Activated B cell treated with CpG ODN at 0.5 μM for 24 hours (primary cell): Measurements from ENCODE around the gene LRRC8A. TPM values are rescaled to one million over a fixed set of nuclear protein-coding genes. Genes with fewer than 3 reads are reported as not detected.
"Not testable (repeated sequence)": the region's sequence is repeated elsewhere in the genome, so short reads cannot be mapped to it uniquely, and the experiment has no call there.

Experiments used
- ATAC-seq: fragments of 200-7000 bp; cut with Tn5 transposase; one replicate; pipeline ENCODE4 v1.10.0; 2021; ENCODE audit warnings: low read depth, mild to moderate bottlenecking, moderate library complexity
- CTCF ChIA-PET: fragments of 350-600 bp; sonication (Branson Sonifier 250); formaldehyde crosslinking; loops from one replicate; lab custom pipeline; 2021; ENCODE audit warnings: antibody characterized with exemption; lab: Charles Lee
- POLR2A ChIA-PET: fragments of 350-600 bp; sonication (Branson Sonifier 250); formaldehyde crosslinking; loops from one replicate; lab custom pipeline; 2021; ENCODE audit warnings: antibody characterized with exemption; lab: Charles Lee
- DNase-seq: peaks from one replicate; pipeline ENCODE4 v3.0.0; 2022
- H3K27ac Mint-ChIP-seq: one replicate; pipeline ENCODE4 v1.8.0; 2020; ENCODE audit warnings: mixed read lengths
- H3K27me3 Mint-ChIP-seq: one replicate; pipeline ENCODE4 v1.8.0; 2021; ENCODE audit warnings: mixed read lengths
- H3K36me3 Mint-ChIP-seq: one replicate; pipeline ENCODE4 v1.8.0; 2021; ENCODE audit warnings: low read depth, mixed read lengths
- H3K4me1 Mint-ChIP-seq: one replicate; pipeline ENCODE4 v1.8.0; 2021; ENCODE audit warnings: mixed read lengths
- H3K4me3 Mint-ChIP-seq: one replicate; pipeline ENCODE4 v1.8.0; 2020; ENCODE audit warnings: mild to moderate bottlenecking, mixed read lengths
- H3K9me3 Mint-ChIP-seq: one replicate; pipeline ENCODE4 v1.8.0; 2020; ENCODE audit warnings: mixed read lengths
- intact Hi-C: fragments of 100-400 bp; cut with micrococcal nuclease; formaldehyde crosslinking; loops from one replicate; pipeline ENCODE4 v1.15.1; 2024
- total RNA-seq: library from RNA; stranded (reverse); gene quantifications from 2 replicates; pipeline ENCODE4 v1.2.3, GENCODE V29; 2022
- TF ChIP-seq, protein P1 (sequence below): fragments of 200-600 bp; IDR thresholded peaks from one replicate; pipeline ENCODE4 v1.8.0; 2022; ENCODE audit warnings: antibody characterized with exemption, mild to moderate bottlenecking

Gene LRRC8A
- total RNA-seq, 1 donor from 2014 or later = 10.4 TPM

DNA sequence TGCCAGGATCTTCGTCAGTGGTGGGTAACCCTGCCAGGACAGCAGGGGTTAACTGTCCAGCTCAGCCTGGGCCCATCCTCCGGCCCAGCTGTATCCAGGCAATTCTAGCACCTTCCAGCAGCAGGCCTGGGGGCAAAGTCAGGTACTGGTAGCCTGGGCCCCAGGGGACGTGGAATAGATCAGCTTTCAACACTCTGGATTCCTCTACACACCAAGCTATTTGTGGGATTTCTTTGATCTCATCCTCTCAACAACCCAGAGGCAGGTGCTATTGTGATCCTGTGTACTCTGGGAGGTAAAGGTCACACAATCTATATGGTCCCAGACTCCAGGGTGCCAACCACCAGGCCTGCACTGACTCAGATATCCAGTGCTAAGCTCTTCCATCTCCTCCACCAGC lies 43.6 kb upstream of the LRRC8A start:
- intact Hi-C loops = no loop called here
- H3K9me3 Mint-ChIP-seq = no peaks in the 10 kb centered on the region
- DNase-seq (no peak), ATAC-seq (no peak)
- ChIA-PET CTCF (no interaction called here), POLR2A (no interaction called here)
- TF ChIP-seq, protein P1, sequence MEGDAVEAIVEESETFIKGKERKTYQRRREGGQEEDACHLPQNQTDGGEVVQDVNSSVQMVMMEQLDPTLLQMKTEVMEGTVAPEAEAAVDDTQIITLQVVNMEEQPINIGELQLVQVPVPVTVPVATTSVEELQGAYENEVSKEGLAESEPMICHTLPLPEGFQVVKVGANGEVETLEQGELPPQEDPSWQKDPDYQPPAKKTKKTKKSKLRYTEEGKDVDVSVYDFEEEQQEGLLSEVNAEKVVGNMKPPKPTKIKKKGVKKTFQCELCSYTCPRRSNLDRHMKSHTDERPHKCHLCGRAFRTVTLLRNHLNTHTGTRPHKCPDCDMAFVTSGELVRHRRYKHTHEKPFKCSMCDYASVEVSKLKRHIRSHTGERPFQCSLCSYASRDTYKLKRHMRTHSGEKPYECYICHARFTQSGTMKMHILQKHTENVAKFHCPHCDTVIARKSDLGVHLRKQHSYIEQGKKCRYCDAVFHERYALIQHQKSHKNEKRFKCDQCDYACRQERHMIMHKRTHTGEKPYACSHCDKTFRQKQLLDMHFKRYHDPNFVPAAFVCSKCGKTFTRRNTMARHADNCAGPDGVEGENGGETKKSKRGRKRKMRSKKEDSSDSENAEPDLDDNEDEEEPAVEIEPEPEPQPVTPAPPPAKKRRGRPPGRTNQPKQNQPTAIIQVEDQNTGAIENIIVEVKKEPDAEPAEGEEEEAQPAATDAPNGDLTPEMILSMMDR = no peak
- H3K4me1 Mint-ChIP-seq = no peaks in the 10 kb centered on the region
- no peaks in the 10 kb centered on the region for H3K27me3 Mint-ChIP-seq
- H3K27ac Mint-ChIP-seq = no peak overlapping the region
- H3K4me3 Mint-ChIP-seq = no peak overlapping the region
- H3K36me3 Mint-ChIP-seq = peaks cover 2% of the 10 kb centered on the region

DNA sequence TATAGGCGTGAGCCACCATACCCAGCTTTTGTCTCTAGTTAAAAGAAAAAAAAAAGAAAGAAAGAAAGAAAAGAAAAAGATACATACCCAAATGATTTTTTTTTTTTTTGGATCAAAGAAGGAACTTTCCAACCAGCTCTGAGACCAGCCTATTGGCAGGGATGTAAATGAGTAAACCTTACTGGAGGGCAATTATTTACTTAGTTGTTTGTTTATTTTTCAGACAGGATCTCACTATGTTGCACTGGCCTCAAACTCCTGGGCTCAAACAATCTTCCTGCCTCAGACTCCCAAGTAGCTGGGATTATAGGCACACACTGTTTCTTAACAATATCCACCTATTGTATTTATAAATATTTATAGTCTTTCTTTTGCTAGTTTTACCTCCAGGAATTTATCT lies 41.4 kb upstream of the LRRC8A start:
- POLR2A ChIA-PET = interaction anchor here (0.7 kb wide), 1 partner anchor 12 kb away, joined by 3 read pairs; no protein-coding TSS in a partner anchor
- H3K36me3 Mint-ChIP-seq = peaks cover 2% of the 10 kb centered on the region
- TF ChIP-seq, protein P1 = no peak
- H3K27ac Mint-ChIP-seq = no peak overlapping the region
- ATAC-seq = no peak
- intact Hi-C loops = no loop called here
- no peaks in the 10 kb centered on the region for H3K27me3 Mint-ChIP-seq
- H3K4me1 Mint-ChIP-seq = no peaks in the 10 kb centered on the region
- no peak overlapping the region for H3K4me3 Mint-ChIP-seq
- DNase-seq = no peak
- CTCF ChIA-PET = no interaction called here
- H3K9me3 Mint-ChIP-seq = no peaks in the 10 kb centered on the region

DNA sequence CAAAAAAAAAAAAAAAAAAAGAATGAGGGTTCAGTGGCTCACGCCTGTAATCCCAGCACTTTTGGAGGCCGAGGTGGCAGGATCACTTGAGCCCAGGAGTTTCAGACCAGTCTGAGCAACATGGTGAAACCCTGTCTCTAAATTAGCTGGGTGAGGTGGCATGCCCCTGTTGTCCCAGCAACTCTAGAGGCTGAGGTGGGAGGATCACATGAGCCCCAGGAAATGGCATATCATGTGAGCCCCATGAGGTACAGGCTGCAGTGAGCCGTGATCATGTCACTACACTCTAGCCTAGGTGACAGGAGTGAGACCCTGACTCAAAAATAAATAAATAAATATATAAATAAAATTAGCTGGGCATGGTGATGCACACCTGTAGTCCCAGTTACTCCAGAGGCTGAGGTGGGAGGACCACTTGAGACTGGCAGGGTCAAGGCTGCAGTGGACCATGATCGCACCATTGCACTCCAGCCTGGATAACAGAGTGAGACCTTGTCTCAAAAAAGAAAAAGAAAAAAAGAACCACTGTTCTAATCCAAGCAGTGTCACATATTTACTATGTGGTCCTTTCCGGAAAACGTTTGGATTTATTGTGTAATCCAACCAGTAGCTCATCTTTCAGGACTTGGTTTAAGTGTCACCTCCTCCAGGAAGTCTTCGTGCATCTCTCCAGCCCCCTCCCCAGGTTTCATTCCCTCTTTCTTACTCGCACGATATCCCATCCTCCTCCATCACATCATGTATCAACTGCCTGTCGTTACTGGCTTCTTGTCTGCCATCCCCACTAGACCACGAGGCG lies 40.0 kb upstream of the LRRC8A start:
- Mint-ChIP-seq H3K27ac (no peak overlapping the region), H3K4me3 (no peak overlapping the region), H3K4me1 (no peaks in the 10 kb centered on the region), H3K27me3 (no peaks in the 10 kb centered on the region), H3K36me3 (peaks cover 2% of the 10 kb centered on the region), H3K9me3 (no peaks in the 10 kb centered on the region)
- intact Hi-C loops = no loop called here
- no peak for ATAC-seq
- POLR2A ChIA-PET = no interaction called here
- TF ChIP-seq, protein P1 = no peak
- CTCF ChIA-PET = no interaction called here
- DNase-seq = no peak

DNA sequence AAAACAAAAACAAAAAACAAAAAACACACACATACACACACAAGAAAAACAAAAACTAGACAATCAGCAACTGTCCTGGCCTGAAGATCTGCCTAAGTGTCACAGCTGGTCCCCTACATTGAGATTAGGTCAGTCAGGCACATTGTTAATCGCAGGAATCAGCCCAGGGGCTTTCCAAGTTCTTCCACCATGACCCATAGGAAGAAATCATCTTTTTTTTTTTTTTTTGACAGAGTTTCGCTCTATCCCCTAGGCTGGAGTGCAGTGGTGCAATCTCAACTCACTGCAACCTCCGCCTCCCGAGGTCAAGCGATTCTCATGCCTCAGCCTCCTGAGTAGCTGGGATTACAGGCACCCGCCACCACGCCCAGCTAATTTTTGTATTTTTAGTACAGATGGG lies 38.8 kb upstream of the LRRC8A start:
- intact Hi-C loops, CTCF ChIA-PET, DNase-seq, H3K27ac Mint-ChIP-seq, H3K36me3 Mint-ChIP-seq, H3K27me3 Mint-ChIP-seq, ATAC-seq, H3K4me3 Mint-ChIP-seq, POLR2A ChIA-PET, H3K9me3 Mint-ChIP-seq, H3K4me1 Mint-ChIP-seq: not testable (repeated sequence)

DNA sequence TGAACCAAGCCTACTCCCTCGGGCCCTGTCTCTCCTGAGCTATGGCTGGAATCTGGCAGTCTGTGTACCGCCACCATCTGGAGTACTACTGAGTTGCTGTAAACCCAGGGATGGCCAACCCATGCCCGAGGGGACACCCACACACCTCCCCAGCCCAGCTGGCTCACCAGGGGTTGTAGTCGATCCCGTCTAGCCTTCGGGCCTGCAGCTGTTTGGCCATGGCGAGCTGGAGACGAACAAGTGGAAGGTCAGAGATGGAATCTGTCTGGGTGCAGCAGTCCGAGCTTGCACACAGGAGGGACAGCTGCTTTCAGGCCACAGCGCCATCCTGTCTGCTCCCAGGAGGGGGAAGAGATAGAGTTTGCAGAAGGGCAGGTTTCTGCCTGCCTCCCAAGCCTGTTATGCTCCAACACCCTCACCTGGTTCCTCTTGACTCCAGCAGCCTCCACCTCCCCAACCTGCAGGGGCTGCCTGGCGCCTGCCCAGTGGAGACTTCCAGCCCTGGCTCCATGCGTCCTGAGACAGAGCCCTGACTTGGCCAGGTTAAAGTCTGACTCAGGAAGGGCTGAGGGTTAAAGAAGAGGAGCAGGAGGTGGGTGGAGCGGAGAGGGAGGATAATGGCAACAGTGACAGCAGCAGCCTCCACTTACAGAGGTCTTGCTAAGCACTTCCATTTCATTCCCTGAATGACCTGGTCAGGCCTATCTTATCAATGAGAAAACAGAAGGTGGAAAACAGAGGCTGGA lies 36.6 kb upstream of the LRRC8A start:
- CTCF ChIA-PET = no interaction called here
- no peak overlapping the region for H3K4me3 Mint-ChIP-seq
- no peaks in the 10 kb centered on the region for H3K4me1 Mint-ChIP-seq
- intact Hi-C loops = no loop called here
- DNase-seq = no peak
- H3K9me3 Mint-ChIP-seq = peaks cover 3% of the 10 kb centered on the region
- no peak for ATAC-seq
- TF ChIP-seq, protein P1 = no peak
- POLR2A ChIA-PET = no interaction called here
- no peak overlapping the region for H3K27ac Mint-ChIP-seq
- no peaks in the 10 kb centered on the region for H3K27me3 Mint-ChIP-seq
- peaks cover 4% of the 10 kb centered on the region for H3K36me3 Mint-ChIP-seq
